Parathyroid adenoma (tissue), 2 donors: ENCODE results near the gene MANBA.

Source experiments
- H2AFZ ChIP-seq: fragments of 300-600 bp; sonication (generic); one replicate; pipeline ENCODE4 v1.7.0; 2017; ENCODE audit warnings: antibody characterized with exemption, mild to moderate bottlenecking
- H3K27ac ChIP-seq: fragments of 300-600 bp; sonication (generic); one replicate; pipeline ENCODE4 v1.7.0; 2017
- H3K27me3 ChIP-seq: fragments of 300-600 bp; sonication (generic); one replicate; pipeline ENCODE4 v1.7.0; 2017; ENCODE audit warnings: low read length; ENCODE audit not compliant: control insufficient read depth, insufficient read depth
- H3K36me3 ChIP-seq: fragments of 300-600 bp; sonication (generic); one replicate; pipeline ENCODE4 v1.7.0; 2017; ENCODE audit warnings: low read length; ENCODE audit not compliant: control insufficient read depth, insufficient read depth
- H3K4me1 ChIP-seq: fragments of 300-600 bp; sonication (generic); one replicate; pipeline ENCODE4 v1.7.0; 2017; ENCODE audit warnings: control low read depth
- H3K4me2 ChIP-seq: fragments of 300-600 bp; sonication (generic); one replicate; pipeline ENCODE4 v1.7.0; 2017; ENCODE audit warnings: low read length
- H3K4me3 ChIP-seq: fragments of 300-600 bp; sonication (generic); one replicate; pipeline ENCODE4 v1.7.0; 2017; ENCODE audit warnings: low read depth, low read length
- H3K79me2 ChIP-seq: fragments of 300-600 bp; sonication (generic); one replicate; pipeline ENCODE4 v1.7.0; 2017; ENCODE audit warnings: control low read depth
- H3K9ac ChIP-seq: fragments of 300-600 bp; sonication (generic); one replicate; pipeline ENCODE4 v1.7.0; 2017; ENCODE audit warnings: mild to moderate bottlenecking
- H3K9me3 ChIP-seq: fragments of 300-600 bp; sonication (generic); one replicate; pipeline ENCODE4 v1.7.0; 2017; ENCODE audit warnings: low read length; ENCODE audit not compliant: control insufficient read depth
- CTCF ChIP-seq: fragments of 300-600 bp; sonication (generic); IDR thresholded peaks from one replicate; pipeline ENCODE4 v1.7.0; 2017; ENCODE audit warnings: antibody characterized with exemption, mild to moderate bottlenecking
- donor health status: primary hyperparathyroidism.

The MANBA gene

GRCh38 chr4:102760645-102761295 is at the start of gene MANBA:
MANBA (minus strand) TSS chr4:102760968; CDS start chr4:102760894, 74 bp downstream.
- H2AFZ ChIP-seq, result peak within 1 kb of the TSS; percentile 93
- no peak within 1 kb of the TSS for H3K9ac ChIP-seq
- no peaks in the 10 kb centered on the region for H3K36me3 ChIP-seq
- TF ChIP-seq CTCF, result no peak
- H3K27ac ChIP-seq, result peak within 1 kb of the TSS; percentile 44
- H3K9me3 ChIP-seq, result no peaks in the 10 kb centered on the region
- peak within 1 kb of the TSS; percentile 80 for H3K4me3 ChIP-seq
- H3K4me2 ChIP-seq, result peak within 1 kb of the TSS; percentile 80
- H3K27me3 ChIP-seq, result no peaks in the 10 kb centered on the region
- peaks cover 3% of the 10 kb centered on the region for H3K4me1 ChIP-seq
- H3K79me2 ChIP-seq, result peaks cover 2% of the 10 kb centered on the region

DNA sequence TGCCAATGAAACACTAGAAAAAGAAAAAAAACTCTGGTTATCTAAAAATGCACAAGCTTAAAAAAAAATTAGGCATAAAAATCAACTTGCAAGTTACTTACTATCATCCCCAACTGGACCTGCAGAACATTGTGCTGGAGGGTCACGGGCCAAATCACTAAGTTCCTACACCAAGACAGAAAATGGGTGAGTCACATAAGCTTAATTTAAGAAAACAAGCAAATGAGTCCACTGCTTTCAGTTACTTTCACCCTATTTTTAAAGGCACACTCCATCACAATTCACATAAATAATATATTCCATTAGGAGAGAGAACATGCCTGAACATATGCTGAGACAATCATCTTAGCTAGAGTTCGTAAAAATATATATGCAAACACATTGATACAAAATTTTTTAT is 48.9 kb upstream of the MANBA start:
- H3K4me1 ChIP-seq, result peaks cover 3% of the 10 kb centered on the region
- no peaks in the 10 kb centered on the region for H3K9me3 ChIP-seq
- no peak overlapping the region for H2AFZ ChIP-seq
- no peak for TF ChIP-seq CTCF
- H3K27me3 ChIP-seq, result no peaks in the 10 kb centered on the region
- no peaks in the 10 kb centered on the region for H3K36me3 ChIP-seq
- no peak overlapping the region for H3K4me2 ChIP-seq
- no peak overlapping the region for H3K4me3 ChIP-seq
- no peak overlapping the region for H3K9ac ChIP-seq
- peaks cover 38% of the 10 kb centered on the region for H3K79me2 ChIP-seq
- no peak overlapping the region for H3K27ac ChIP-seq

DNA sequence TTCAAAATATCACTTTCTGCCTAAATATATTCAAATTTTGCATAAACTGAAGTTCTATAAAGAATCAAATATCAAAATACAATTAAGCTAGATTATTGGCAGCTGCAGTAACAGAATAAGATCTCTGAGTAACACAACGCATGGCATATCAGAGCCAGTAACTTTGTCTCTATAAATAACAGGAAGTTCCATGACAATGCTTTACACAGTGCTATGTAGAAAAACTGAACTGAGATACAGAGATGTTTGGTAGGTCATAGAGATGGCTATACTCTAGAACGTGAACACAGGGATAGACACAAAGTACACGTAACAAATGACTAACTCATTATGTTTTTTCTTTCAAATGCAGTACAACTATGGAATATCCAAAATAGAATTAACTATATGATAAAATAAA is 48.4 kb upstream of the MANBA start:
- peaks cover 3% of the 10 kb centered on the region for H3K4me1 ChIP-seq
- H3K9me3 ChIP-seq, result no peaks in the 10 kb centered on the region
- no peak overlapping the region for H2AFZ ChIP-seq
- no peaks in the 10 kb centered on the region for H3K36me3 ChIP-seq
- H3K9ac ChIP-seq, result no peak overlapping the region
- H3K27ac ChIP-seq, result no peak overlapping the region
- H3K79me2 ChIP-seq, result peaks cover 36% of the 10 kb centered on the region
- H3K4me2 ChIP-seq, result no peak overlapping the region
- no peaks in the 10 kb centered on the region for H3K27me3 ChIP-seq
- TF ChIP-seq CTCF, result no peak
- no peak overlapping the region for H3K4me3 ChIP-seq

GRCh38 chr4:102808009-102808408 is 47.2 kb upstream of the MANBA start:
- H3K9ac ChIP-seq, result no peak overlapping the region
- TF ChIP-seq CTCF, result no peak
- H3K4me3 ChIP-seq, result no peak overlapping the region
- H3K4me2 ChIP-seq, result no peak overlapping the region
- H3K79me2 ChIP-seq, result peaks cover 30% of the 10 kb centered on the region
- H3K27me3 ChIP-seq, result no peaks in the 10 kb centered on the region
- no peak overlapping the region for H2AFZ ChIP-seq
- H3K4me1 ChIP-seq, result peaks cover 3% of the 10 kb centered on the region
- H3K36me3 ChIP-seq, result no peaks in the 10 kb centered on the region
- no peak overlapping the region for H3K27ac ChIP-seq
- no peaks in the 10 kb centered on the region for H3K9me3 ChIP-seq

- Histone ChIP-seq H2AFZ (no peak overlapping the region), H3K4me1 (peaks cover 3% of the 10 kb centered on the region)
Observed at GRCh38 chr4:102807345-102807744, 46.6 kb upstream of the MANBA start.

More at GRCh38 chr4:102807345-102807744, 46.6 kb upstream of the MANBA start:
- TF ChIP-seq CTCF, result no peak
- H3K4me3 ChIP-seq, result no peak overlapping the region
- no peak overlapping the region for H3K4me2 ChIP-seq
- no peaks in the 10 kb centered on the region for H3K27me3 ChIP-seq
- H3K9me3 ChIP-seq, result no peaks in the 10 kb centered on the region
- no peak overlapping the region for H3K27ac ChIP-seq
- peaks cover 27% of the 10 kb centered on the region for H3K79me2 ChIP-seq
- H3K9ac ChIP-seq, result no peak overlapping the region
- no peaks in the 10 kb centered on the region for H3K36me3 ChIP-seq
